HG03558 (cell line): ENCODE data around the gene MAP2K5.
"Not testable (repeated sequence)": the region's sequence is repeated elsewhere in the genome, so short reads cannot be mapped to it uniquely, and the experiment has no call there.

Experiments
- ATAC-seq: cut with Tn5 transposase; IDR thresholded peaks from one replicate; pipeline ENCODE4 v1.9.1; 2021; ENCODE audit warnings: moderate number of reproducible peaks; ENCODE audit not compliant: unreplicated experiment; ENCODE audit errors: extremely low read depth

Gene MAP2K5

DNA sequence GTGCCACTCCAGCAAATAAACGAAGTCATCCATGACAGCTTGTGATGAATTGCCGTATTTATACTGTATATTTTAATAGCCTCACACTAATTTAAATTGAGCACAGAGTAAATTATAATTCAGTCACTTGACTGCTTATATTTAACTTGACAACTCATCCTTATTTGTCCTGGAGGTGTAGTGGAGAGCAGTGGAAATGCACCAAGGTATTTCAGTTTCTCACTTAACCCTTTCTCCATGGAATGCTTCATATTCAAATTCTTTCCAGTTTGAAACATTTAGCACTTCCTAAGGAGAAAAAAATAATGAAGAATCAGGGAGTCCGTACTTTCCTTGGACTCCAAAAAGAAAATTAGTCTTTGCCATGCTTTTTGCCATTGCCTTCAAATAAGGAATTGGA lies 99.0 kb downstream of the MAP2K5 start:
- no peak for ATAC-seq

DNA sequence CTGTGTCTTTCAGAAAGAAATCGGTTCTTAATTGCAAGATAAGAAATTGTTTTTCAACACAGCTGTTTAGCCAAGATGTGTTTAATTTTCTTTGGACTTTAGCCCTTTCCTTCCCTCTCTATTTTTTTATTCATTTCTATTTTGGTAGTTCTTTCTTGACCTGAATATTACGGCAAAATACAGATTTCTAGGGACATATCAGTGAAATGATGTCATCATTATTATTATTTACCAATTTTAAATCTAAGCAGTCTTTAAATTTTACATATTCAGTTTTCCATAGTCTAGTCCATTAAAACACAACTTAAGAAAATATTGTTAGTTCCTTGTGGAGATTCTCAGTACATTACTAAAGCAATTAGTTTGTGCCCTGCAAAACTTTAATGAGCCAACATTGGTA lies 104.3 kb downstream of the MAP2K5 start:
- ATAC-seq: no peak

DNA sequence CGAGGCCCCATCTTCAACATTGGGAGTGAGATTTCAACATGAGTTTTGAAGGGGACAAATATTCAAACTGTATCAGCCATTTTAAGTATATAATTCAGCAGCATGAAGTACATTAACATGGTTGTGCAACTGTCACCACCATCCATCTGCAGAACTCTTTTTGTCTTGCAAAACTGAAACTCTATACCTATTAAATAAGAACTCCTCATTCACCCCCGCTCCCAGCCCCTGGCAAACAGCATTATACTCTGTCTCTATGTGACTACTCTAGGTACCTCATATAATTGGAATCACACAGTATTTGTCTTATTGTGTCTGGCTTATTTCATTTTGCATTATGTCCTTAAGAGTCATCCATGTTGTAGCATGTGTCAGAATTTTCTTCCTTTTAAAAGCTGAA lies 110.1 kb downstream of the MAP2K5 start:
- ATAC-seq: no peak

GRCh38 chr15:67660446-67660845 lies 117.9 kb downstream of the MAP2K5 start:
- no peak for ATAC-seq

GRCh38 chr15:67660874-67661606 lies 118.5 kb downstream of the MAP2K5 start:
- no peak for ATAC-seq

GRCh38 chr15:67670647-67671305 lies 128.3 kb downstream of the MAP2K5 start:
- no peak for ATAC-seq

- not testable (repeated sequence) for ATAC-seq
These were observed 130.3 kb downstream of the MAP2K5 start for GRCh38 chr15:67672834-67673233.

DNA sequence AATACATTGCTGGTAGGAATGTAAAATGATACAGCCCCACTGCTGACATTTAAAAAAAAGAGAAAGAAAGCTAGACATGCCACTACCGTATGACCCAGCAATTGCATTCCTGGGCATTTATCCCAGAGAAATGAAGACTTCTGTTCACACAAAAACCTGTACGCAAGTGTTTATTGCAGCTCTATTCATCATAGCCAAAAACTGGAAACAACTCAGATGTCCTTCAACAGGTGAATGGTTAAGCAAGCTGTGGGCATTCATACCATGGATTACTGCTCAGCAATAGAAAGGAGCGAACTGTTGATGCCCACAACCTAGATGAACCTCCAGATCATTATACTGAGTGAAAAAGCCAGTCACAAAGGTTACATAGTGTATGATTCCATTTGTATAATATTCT lies 132.5 kb downstream of the MAP2K5 start:
- ATAC-seq: no peak

DNA sequence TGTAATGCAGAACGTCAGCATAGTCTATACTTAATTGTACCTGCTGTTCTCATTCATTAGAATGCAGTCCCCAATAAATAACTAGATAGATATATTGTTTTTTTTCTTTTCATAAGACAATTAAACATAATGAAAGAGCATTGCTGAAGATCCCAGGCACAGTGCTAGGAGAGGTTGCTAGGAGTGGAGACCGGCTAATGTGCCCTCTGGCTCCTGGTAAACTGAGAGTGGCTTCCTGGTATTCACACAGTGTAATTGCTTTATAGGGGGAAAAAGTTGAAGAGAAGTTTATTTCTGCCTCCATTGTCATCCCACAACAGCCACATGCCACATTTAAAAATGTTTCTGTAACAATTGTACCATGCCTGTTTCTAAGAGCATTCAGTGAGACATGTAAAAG lies 135.6 kb downstream of the MAP2K5 start:
- ATAC-seq: no peak

- no peak for ATAC-seq
These were observed 136.5 kb downstream of the MAP2K5 start for GRCh38 chr15:67678993-67679392.

DNA sequence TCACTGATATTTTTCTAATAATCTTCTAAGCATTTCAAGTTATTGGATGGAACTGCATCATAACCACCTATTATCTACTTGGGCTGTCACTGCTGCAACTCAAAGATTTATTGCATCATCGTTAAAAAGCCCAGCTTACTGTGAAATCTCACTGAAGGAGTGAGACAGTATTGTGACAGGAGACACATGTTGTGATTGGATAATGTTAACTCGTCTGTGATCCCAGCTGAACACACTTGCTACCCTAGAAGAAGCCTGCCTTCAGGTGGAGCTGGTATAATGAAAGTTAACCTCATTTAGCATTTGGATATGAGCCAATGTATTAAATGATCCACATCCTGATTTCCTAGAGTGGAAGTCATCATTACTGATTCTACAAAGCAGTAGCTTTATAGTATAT lies 138.1 kb downstream of the MAP2K5 start:
- no peak for ATAC-seq

- no peak for ATAC-seq
These were observed 142.6 kb downstream of the MAP2K5 start for GRCh38 chr15:67685008-67685599.

- ATAC-seq: no peak
These were observed 143.2 kb downstream of the MAP2K5 start for GRCh38 chr15:67685716-67686115.

- ATAC-seq: no peak
These were observed 148.4 kb downstream of the MAP2K5 start for GRCh38 chr15:67690936-67691335.

GRCh38 chr15:67691450-67691849 lies 148.9 kb downstream of the MAP2K5 start:
- no peak for ATAC-seq

GRCh38 chr15:67692573-67692972 lies 150.1 kb downstream of the MAP2K5 start:
- ATAC-seq: no peak

GRCh38 chr15:67696087-67696486 lies 153.6 kb downstream of the MAP2K5 start:
- ATAC-seq: no peak

DNA sequence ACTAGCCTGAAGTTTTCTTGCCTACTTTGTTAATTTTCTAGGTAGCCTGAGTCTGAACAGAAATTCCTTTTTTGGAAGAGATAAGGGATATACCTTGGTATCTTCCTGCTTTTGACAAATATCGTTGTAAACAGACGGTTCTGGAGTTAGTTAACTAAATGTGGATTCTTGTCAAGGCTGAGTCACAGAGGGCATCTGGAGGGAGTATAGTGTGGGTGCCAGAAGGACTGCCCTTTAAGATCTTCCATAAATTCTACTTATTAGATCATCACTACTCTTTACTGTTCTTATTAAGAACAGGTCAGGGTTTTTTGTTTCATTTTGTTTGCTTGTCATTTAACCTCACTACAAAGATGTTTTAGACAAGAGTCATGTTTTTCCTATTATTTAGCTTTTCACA lies 157.5 kb downstream of the MAP2K5 start:
- ATAC-seq: no peak

- no peak for ATAC-seq
These were observed 159.2 kb downstream of the MAP2K5 start for GRCh38 chr15:67701669-67702068.

GRCh38 chr15:67707520-67708283 lies 165.2 kb downstream of the MAP2K5 start:
- ATAC-seq: no peak

DNA sequence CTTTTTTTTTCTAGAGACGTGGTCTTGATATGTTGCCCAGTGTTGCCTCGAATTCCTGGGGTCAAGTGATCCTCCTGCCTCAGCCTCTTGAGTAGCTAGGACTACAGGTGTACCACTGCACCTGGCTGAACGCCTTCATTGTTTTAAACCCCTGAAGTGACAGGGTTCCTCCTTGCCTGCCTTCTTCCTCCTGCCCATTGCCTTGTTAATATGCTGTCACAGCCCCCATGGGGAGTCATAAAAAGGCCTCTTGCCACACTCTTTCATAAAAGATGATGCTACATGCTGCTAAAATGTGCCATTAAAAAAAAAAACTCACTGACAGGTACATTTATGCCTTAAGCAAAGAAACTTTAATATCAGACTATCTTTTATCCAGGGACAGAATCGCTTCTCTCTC lies 166.0 kb downstream of the MAP2K5 start:
- ATAC-seq: no peak
